NOMO-1 treated with dmso at 0.1 percent for 144 hours (cell line): ENCODE results near the gene FOXN1.
"Not testable (repeated sequence)": the region's sequence is repeated elsewhere in the genome, so short reads cannot be mapped to it uniquely, and the experiment has no call there.

Experiments
- DNase-seq: peaks from one replicate; lab custom pipeline; 2025; ENCODE audit not compliant: unreplicated experiment; lab: John Stamatoyannopoulos, UW

Gene FOXN1, protein sequence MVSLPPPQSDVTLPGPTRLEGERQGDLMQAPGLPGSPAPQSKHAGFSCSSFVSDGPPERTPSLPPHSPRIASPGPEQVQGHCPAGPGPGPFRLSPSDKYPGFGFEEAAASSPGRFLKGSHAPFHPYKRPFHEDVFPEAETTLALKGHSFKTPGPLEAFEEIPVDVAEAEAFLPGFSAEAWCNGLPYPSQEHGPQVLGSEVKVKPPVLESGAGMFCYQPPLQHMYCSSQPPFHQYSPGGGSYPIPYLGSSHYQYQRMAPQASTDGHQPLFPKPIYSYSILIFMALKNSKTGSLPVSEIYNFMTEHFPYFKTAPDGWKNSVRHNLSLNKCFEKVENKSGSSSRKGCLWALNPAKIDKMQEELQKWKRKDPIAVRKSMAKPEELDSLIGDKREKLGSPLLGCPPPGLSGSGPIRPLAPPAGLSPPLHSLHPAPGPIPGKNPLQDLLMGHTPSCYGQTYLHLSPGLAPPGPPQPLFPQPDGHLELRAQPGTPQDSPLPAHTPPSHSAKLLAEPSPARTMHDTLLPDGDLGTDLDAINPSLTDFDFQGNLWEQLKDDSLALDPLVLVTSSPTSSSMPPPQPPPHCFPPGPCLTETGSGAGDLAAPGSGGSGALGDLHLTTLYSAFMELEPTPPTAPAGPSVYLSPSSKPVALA

GRCh38 chr17:28505986-28506665 lies at the start of gene FOXN1:
TSS of gene FOXN1 (plus strand) at chr17:28506348. CDS start at chr17:28523970, 17,622 bp downstream.
- no peak for DNase-seq

- no peak for DNase-seq
These were observed 48.3 kb upstream of the FOXN1 start for GRCh38 chr17:28457890-28458289.

GRCh38 chr17:28458881-28459280 lies 47.3 kb upstream of the FOXN1 start:
- not testable (repeated sequence) for DNase-seq

DNA sequence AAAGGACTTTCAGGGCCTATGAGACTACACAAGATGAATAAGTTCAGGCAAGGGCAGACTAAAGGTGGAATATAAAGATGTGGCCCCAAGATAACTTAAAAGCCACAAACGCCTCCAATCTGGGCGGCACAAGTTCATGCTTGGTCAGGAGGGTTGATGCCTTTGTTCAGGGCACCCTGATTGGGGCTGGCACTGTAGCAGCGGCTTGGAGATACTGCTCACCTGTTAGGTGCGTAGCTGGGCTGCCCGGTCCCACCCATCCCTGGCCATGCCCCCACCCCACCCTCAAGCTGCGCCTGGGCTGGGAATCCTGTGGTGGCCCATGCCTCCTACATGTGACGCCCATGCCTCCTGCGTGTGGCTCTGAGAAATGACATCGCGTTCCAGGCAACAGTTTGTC lies 45.2 kb upstream of the FOXN1 start:
- no peak for DNase-seq

- DNase-seq, result no peak
These were observed 40.1 kb upstream of the FOXN1 start for GRCh38 chr17:28466001-28466400.

DNA sequence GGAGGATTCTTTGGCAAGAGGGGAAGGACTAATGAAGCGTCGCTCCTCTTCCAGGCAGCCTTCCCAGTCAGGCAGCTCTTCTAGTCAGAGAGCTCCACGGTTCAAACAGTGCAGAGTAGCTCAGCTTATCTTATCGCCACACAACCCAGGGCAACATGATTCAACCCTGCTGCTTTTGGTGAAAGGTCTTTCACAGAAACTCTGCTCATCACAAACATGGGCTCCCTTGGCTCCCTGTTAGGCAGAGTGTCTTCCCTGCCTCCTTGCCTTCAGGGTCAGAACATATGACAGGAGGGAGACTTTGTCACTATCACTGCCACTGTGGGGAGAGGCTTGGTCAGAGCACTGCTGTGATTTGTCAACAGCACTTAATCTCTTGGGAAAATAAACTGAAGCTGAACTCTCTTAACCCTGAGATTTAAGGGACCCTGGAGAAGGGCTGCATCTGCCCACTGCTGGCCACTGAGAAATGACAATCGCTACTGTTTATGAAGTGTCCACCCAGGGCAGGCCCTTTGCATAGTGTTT lies 39.6 kb upstream of the FOXN1 start:
- no peak for DNase-seq

DNA sequence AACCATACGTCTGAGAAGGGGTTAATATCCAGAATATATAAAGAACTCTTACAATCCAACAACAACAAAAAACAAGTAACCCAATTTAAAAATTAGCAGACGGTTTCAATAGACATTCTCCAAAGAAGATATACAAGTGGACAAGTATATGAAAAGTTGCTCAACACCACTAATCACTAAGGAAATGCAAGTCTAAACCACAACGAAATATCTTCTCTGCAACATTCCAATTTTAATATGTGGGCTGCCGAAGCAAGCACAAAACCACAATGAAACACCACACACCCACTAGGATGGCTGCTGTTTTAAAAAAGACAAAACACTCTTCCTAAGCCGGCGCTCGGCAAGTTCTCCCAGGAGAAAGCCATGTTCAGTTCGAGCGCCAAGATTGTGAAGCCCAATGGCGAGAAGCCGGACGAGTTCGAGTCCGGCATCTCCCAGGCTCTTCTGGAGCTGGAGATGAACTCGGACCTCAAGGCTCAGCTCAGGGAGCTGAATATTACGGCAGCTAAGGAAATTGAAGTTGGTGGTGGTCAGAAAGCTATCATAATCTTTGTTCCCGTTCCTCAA lies 38.6 kb upstream of the FOXN1 start:
- peak; percentile 15 for DNase-seq

DNA sequence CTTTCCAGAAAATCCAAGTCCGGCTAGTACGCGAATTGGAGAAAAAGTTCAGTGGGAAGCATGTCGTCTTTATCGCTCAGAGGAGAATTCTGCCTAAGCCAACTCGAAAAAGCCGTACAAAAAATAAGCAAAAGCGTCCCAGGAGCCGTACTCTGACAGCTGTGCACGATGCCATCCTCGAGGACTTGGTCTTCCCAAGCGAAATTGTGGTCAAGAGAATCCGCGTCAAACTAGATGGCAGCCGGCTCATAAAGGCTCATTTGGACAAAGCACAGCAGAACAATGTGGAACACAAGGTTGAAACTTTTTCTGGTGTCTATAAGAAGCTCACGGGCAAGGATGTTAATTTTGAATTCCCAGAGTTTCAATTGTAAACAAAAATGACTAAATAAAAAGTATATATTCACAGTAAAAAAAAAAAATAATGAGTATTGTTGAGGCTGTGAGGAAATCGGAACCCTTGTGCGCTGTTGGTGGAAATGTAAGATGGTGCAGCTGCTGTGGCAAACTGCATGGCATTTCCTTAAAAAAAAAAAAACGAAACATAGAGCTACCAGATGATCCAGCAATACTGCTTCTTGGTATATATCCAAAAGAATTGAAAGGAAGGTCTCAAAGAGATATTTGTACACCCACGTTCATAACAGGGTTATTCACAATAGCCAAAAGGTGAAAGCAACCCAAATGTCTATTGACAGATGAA lies 38.0 kb upstream of the FOXN1 start:
- DNase-seq, result peak; percentile 4

DNA sequence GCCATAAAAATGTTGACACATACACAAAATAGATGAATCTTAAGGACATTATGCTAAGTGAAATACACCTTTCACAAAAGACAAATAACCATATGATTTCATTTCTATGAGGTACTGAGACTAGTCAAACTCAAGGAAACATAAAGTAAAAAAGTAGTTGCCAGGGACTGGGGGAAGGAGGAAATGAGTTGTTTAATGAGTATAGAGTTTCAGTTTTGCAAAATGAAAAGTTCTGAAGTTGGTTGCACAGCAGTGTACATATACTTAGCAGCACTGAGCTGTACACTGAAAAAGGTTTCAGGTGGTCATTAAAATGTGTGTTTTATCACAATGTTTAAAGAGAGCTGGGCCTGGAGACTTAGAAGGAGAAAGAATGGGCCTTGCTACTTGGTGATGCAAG lies 37.4 kb upstream of the FOXN1 start:
- DNase-seq, result no peak

DNA sequence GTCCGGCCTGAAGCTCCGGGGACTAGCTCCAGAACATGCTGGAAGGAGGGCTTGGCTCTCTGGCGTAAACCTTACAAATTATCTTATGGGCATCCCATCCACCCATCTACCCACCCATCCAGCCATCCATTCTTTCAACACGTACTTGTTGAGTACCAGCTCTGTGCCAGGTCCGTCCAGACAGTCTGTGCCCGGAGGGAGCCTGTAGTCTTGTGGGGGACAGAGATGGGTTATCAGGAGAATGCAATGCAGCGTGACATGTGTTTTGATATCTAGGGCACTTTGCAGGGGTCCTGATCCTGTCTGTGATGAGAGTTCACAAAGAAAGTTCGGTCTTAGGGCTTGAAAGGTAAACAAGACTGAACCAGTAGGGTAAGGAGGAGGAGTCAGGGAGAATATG lies 36.8 kb upstream of the FOXN1 start:
- no peak for DNase-seq

- no peak for DNase-seq
These were observed 35.8 kb upstream of the FOXN1 start for GRCh38 chr17:28470266-28470913.

GRCh38 chr17:28470914-28471366 lies 35.2 kb upstream of the FOXN1 start:
- no peak for DNase-seq

GRCh38 chr17:28471531-28472342 lies 34.4 kb upstream of the FOXN1 start:
- DNase-seq, result no peak

- no peak for DNase-seq
These were observed 33.2 kb upstream of the FOXN1 start for GRCh38 chr17:28472871-28473497.

- no peak for DNase-seq
These were observed 32.6 kb upstream of the FOXN1 start, which contains the start of gene SLC13A2 for GRCh38 chr17:28473542-28473941. TSS of gene SLC13A2 (plus strand) at chr17:28473644. CDS start at chr17:28473713, 69 bp downstream.

GRCh38 chr17:28474111-28474531 lies 32.0 kb upstream of the FOXN1 start:
- no peak for DNase-seq

- no peak for DNase-seq
These were observed 30.8 kb upstream of the FOXN1 start for GRCh38 chr17:28475151-28475900.
